ENCODE data around the gene PABPN1L. TPM values are rescaled to one million over a fixed set of nuclear protein-coding genes. Genes with fewer than 3 reads are reported as not detected.

Gene PABPN1L
- total and polyA plus RNA-seq, 2 of the 13 experiments (the other 11 are each of a cell fraction or from before 2014, with no cell fraction given): not detected

- Histone ChIP-seq H3K4me1 (ENCODE audit: insufficient read depth, low read length) (no peaks in the 10 kb centered on the region), H3K36me3 (replicated peaks in 1 of 2; ENCODE audit: control insufficient read depth in 1 of 2, insufficient read depth in 2 of 2, low read length in 2 of 2) (no peaks in the 10 kb centered on the region), H3K79me2 (ENCODE audit: insufficient read depth, low read length) (no peaks in the 10 kb centered on the region), H3K4me2 (ENCODE audit: low read depth, low read length) (no peak overlapping the region; the same call in 1 of the 2 replicates), H3K27me3 (ENCODE audit: control insufficient read depth in 1 of 2, insufficient read depth in 2 of 2, low read length in 2 of 2) (peaks cover 59 to 95% of the 10 kb centered on the region in 2 experiments), H4K20me1 (ENCODE audit: insufficient read depth, low read length) (peaks cover 4% of the 10 kb centered on the region; the same call in 1 of the 2 replicates), H3K9ac (ENCODE audit: insufficient read depth, low read depth, low read length) (no peak overlapping the region), H3K27ac (ENCODE audit: extremely low read length, insufficient read depth, low read length) (no peak overlapping the region), H3K4me3 (replicated peaks in 1 of 3; ENCODE audit: insufficient read depth in 1 of 3, low read depth in 2 of 3, low read length in 3 of 3) (no peak overlapping the region), H2AFZ (ENCODE audit: low read length) (no peak overlapping the region), H3K9me3 (ENCODE audit: low read length) (no peaks in the 10 kb centered on the region)
- DNase-seq (ENCODE audit: low spot score) (no peak), ATAC-seq (peak; percentile 15), FAIRE-seq (no peak)
- 13% methylated on average over 4 of the region's 8 CpGs for WGBS (ENCODE audit: low lambda C conversion rate)
- TF ChIP-seq NR2F1 (CRISPR knock-in tag; IDR thresholded peaks at IDR 0.05) (no peak), FOXO4 (CRISPR knock-in tag; conservative IDR thresholded peaks at IDR 0.05) (no peak), ZNF629 (CRISPR knock-in tag; conservative IDR thresholded peaks at IDR 0.05) (no peak), PHF8 (CRISPR knock-in tag; IDR thresholded peaks at IDR 0.05) (no peak), ZFY (CRISPR knock-in tag; IDR thresholded peaks at IDR 0.05) (no peak), ZNF160 (CRISPR knock-in tag; IDR thresholded peaks at IDR 0.05) (no peak), HNRNPLL (IDR thresholded peaks at IDR 0.05; ENCODE audit: low read depth, low read length, poor library complexity, severe bottlenecking) (peak; percentile 6), ZNF709 (CRISPR knock-in tag; IDR thresholded peaks at IDR 0.05) (no peak), ERF (CRISPR knock-in tag; IDR thresholded peaks at IDR 0.05) (no peak), KDM2A (CRISPR knock-in tag; IDR thresholded peaks at IDR 0.05; ENCODE audit: borderline replicate concordance, low read depth) (no peak), SAFB2 (CRISPR knock-in tag; IDR thresholded peaks at IDR 0.05; ENCODE audit: borderline replicate concordance, low read depth) (no peak), HMGXB3 (CRISPR knock-in tag; IDR thresholded peaks at IDR 0.05; ENCODE audit: borderline replicate concordance) (no peak), EZH2 (conservative IDR thresholded peaks at IDR 0.05; ENCODE audit: low read depth, low read length) (peak; percentile 90; the same call in 1 of the 2 replicates), ZNF263 (CRISPR knock-in tag; IDR thresholded peaks at IDR 0.05) (peak; percentile 64)
- no TSS peak for BruUV-seq (replicated peaks)
- intact Hi-C loops (cut with micrococcal nuclease; ENCODE audit: unreplicated experiment): no loop called here
- ChIA-PET POLR2A (no interaction called here), CTCF (ENCODE audit: low intra/inter-chr PET ratio, low total read pairs) (no interaction called here)
- in situ Hi-C loops (cut with HindIII; ENCODE audit: extremely low pct_ligation_motif_present, low pct_unique_long_range_greater_than_20kb): no loop called here
Measured at GRCh38 chr16:88871349-88871702, 4.9 kb upstream of the PABPN1L start.

Data from HepG2 (cell line).